Measurements from ENCODE around the gene PCDHB6.
"Not testable (repeated sequence)": the region's sequence is repeated elsewhere in the genome, so short reads cannot be mapped to it uniquely, and the experiment has no call there.

The PCDHB6 gene

DNA sequence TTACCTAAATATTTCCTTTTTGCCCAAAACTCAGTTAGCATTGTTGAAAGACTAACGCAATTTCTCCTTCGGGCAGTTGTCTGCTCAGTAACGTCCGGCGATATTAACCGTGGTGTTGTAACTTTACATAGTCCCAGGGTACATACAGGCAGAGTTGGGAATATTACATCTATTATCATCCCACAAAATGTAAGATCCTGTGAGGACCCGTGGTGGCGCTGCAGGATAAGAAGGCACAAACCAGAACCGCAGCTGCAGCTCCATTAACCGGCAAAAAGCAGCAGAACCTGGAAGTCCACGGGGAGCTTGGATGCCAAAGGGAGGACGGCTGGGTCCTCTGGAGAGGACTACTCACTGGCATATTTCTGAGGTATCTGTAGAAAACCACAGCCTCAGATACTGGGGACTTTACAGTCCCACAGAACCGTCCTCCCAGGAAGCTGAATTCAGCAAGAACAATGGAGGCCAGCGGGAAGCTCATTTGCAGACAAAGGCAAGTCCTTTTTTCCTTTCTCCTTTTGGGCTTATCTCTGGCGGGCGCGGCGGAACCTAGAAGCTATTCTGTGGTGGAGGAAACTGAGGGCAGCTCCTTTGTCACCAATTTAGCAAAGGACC lies 27.8 kb downstream of the PCDHB6 start, which contains the start of gene PCDHB8:
TSS of gene PCDHB8 (plus strand) at position 214 of the 615 bp plus-strand sequence. CDS start at position 459, 245 bp downstream.
- DNase-seq (ENCODE audit: low spot score); H3K9ac ChIP-seq (ENCODE audit: low read depth, low read length, poor library complexity); H3K4me1 ChIP-seq (ENCODE audit: control insufficient read depth in 2 of 2, insufficient read depth in 1 of 2, low read depth in 1 of 2, low read length in 2 of 2); H3K18ac ChIP-seq (ENCODE audit: low read length); H2BK120ac ChIP-seq (ENCODE audit: low read depth, low read length); H2BK15ac ChIP-seq (ENCODE audit: low read length); H4K91ac ChIP-seq (ENCODE audit: low read depth, low read length, poor library complexity); H2BK5ac ChIP-seq (ENCODE audit: low read length); H2BK12ac ChIP-seq (ENCODE audit: low read length); H2AK5ac ChIP-seq (ENCODE audit: low read depth, low read length); H3K27ac ChIP-seq (replicated peaks; ENCODE audit: low read length); H3K14ac ChIP-seq (ENCODE audit: low read length); H2AFZ ChIP-seq (ENCODE audit: low read length); H3K4ac ChIP-seq (ENCODE audit: low read length); H3K79me1 ChIP-seq (ENCODE audit: low read depth, low read length); H3K27me3 ChIP-seq (ENCODE audit: control insufficient read depth in 3 of 3, insufficient read depth in 3 of 3, low read depth in 1 of 3, low read length in 3 of 3); H3K23ac ChIP-seq (ENCODE audit: low read depth, low read length, poor library complexity); H3K36me3 ChIP-seq (replicated peaks in 1 of 2; ENCODE audit: control insufficient read depth in 2 of 2, insufficient read depth in 2 of 2, low read length in 2 of 2); H3K4me3 ChIP-seq (ENCODE audit: low read length in 2 of 2); H3K4me2 ChIP-seq (ENCODE audit: insufficient read depth, low read length, poor library complexity, severe bottlenecking); H4K8ac ChIP-seq (ENCODE audit: low read depth, low read length): not testable (repeated sequence)
- peaks cover 11 to 14% of the 10 kb centered on the region in 2 donors for H3K9me3 ChIP-seq (replicated peaks in 1 of 2; ENCODE audit: control insufficient read depth in 2 of 2, insufficient read depth in 1 of 2, low read depth in 1 of 2, low read length in 2 of 2)
- WGBS, 2 donors (ENCODE audit: extremely low coverage in 2 of 2, insufficient read length in 2 of 2, insufficient replicate concordance in 1 of 2) = no CpG with 5 or more reads among the region's 18 CpGs

- H3K36me3 ChIP-seq (replicated peaks in 1 of 2; ENCODE audit: control insufficient read depth in 2 of 2, insufficient read depth in 2 of 2, low read length in 2 of 2); H2BK12ac ChIP-seq (ENCODE audit: low read length); H3K14ac ChIP-seq (ENCODE audit: low read length); H3K18ac ChIP-seq (ENCODE audit: low read length); H3K9ac ChIP-seq (ENCODE audit: low read depth, low read length, poor library complexity); H3K27ac ChIP-seq (replicated peaks; ENCODE audit: low read length); H3K4me3 ChIP-seq (ENCODE audit: low read length in 2 of 2); H2AFZ ChIP-seq (ENCODE audit: low read length); H3K79me1 ChIP-seq (ENCODE audit: low read depth, low read length); H2AK5ac ChIP-seq (ENCODE audit: low read depth, low read length); H3K4ac ChIP-seq (ENCODE audit: low read length); H2BK120ac ChIP-seq (ENCODE audit: low read depth, low read length); H2BK15ac ChIP-seq (ENCODE audit: low read length); DNase-seq (ENCODE audit: low spot score); H4K8ac ChIP-seq (ENCODE audit: low read depth, low read length); H4K91ac ChIP-seq (ENCODE audit: low read depth, low read length, poor library complexity); H3K23ac ChIP-seq (ENCODE audit: low read depth, low read length, poor library complexity); H2BK5ac ChIP-seq (ENCODE audit: low read length); H3K4me1 ChIP-seq (ENCODE audit: control insufficient read depth in 2 of 2, insufficient read depth in 1 of 2, low read depth in 1 of 2, low read length in 2 of 2); H3K27me3 ChIP-seq (ENCODE audit: control insufficient read depth in 3 of 3, insufficient read depth in 3 of 3, low read depth in 1 of 3, low read length in 3 of 3); H3K4me2 ChIP-seq (ENCODE audit: insufficient read depth, low read length, poor library complexity, severe bottlenecking): not testable (repeated sequence)
- H3K9me3 ChIP-seq (replicated peaks in 1 of 2; ENCODE audit: control insufficient read depth in 2 of 2, insufficient read depth in 1 of 2, low read depth in 1 of 2, low read length in 2 of 2) = peaks cover 7 to 12% of the 10 kb centered on the region in 2 donors
- no CpG with 5 or more reads among the region's 39 CpGs for WGBS, 2 donors (ENCODE audit: extremely low coverage in 2 of 2, insufficient read length in 2 of 2, insufficient replicate concordance in 1 of 2)
Measured at GRCh38 chr5:141179371-141179770, 29.5 kb downstream of the PCDHB6 start.

- not testable (repeated sequence) for H3K79me1 ChIP-seq (ENCODE audit: low read depth, low read length); H3K27me3 ChIP-seq (ENCODE audit: control insufficient read depth in 3 of 3, insufficient read depth in 3 of 3, low read depth in 1 of 3, low read length in 3 of 3); H3K4ac ChIP-seq (ENCODE audit: low read length); H4K8ac ChIP-seq (ENCODE audit: low read depth, low read length); H3K4me3 ChIP-seq (ENCODE audit: low read length in 2 of 2); H4K91ac ChIP-seq (ENCODE audit: low read depth, low read length, poor library complexity); H3K18ac ChIP-seq (ENCODE audit: low read length); H2BK12ac ChIP-seq (ENCODE audit: low read length); H3K4me2 ChIP-seq (ENCODE audit: insufficient read depth, low read length, poor library complexity, severe bottlenecking); H2AK5ac ChIP-seq (ENCODE audit: low read depth, low read length); DNase-seq (ENCODE audit: low spot score); H3K36me3 ChIP-seq (replicated peaks in 1 of 2; ENCODE audit: control insufficient read depth in 2 of 2, insufficient read depth in 2 of 2, low read length in 2 of 2); H2AFZ ChIP-seq (ENCODE audit: low read length); H3K4me1 ChIP-seq (ENCODE audit: control insufficient read depth in 2 of 2, insufficient read depth in 1 of 2, low read depth in 1 of 2, low read length in 2 of 2); H2BK5ac ChIP-seq (ENCODE audit: low read length); H2BK120ac ChIP-seq (ENCODE audit: low read depth, low read length); H3K27ac ChIP-seq (replicated peaks; ENCODE audit: low read length); H2BK15ac ChIP-seq (ENCODE audit: low read length); H3K23ac ChIP-seq (ENCODE audit: low read depth, low read length, poor library complexity)
- peak overlapping the region; percentile 70 for H3K9ac ChIP-seq (ENCODE audit: low read depth, low read length, poor library complexity)
- WGBS, 2 donors (ENCODE audit: extremely low coverage in 2 of 2, insufficient read length in 2 of 2, insufficient replicate concordance in 1 of 2) = no CpG with 5 or more reads among the region's 32 CpGs
- H3K9me3 ChIP-seq (replicated peaks in 1 of 2; ENCODE audit: control insufficient read depth in 2 of 2, insufficient read depth in 1 of 2, low read depth in 1 of 2, low read length in 2 of 2) = peaks cover 7 to 16% of the 10 kb centered on the region in 2 donors
- H3K14ac ChIP-seq (ENCODE audit: low read length) = peak overlapping the region; percentile 8
Measured at GRCh38 chr5:141179876-141180275, 30.0 kb downstream of the PCDHB6 start.

DNA sequence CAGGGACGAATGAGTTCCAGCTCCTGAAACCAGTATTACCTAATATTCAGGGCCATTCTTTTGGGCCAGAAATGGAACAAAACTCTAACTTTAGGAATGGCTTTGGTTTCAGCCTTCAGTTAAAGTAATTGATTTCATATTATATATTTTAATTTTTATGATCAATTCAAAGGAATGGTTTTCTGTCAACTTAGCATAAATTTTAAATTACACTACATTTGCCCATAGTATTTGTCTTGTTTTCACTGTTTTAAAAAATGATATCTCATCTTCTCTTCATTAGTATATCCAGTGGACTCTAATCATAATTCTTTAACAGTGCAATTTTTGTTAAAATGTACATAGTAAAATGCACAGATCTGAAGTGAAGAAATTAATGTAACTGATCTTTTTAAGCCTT lies 30.5 kb downstream of the PCDHB6 start:
- Histone ChIP-seq H3K4me2 (ENCODE audit: insufficient read depth, low read length, poor library complexity, severe bottlenecking) (no peak overlapping the region), H2BK15ac (ENCODE audit: low read length) (no peak overlapping the region), H2BK120ac (ENCODE audit: low read depth, low read length) (no peak overlapping the region), H3K4me3 (ENCODE audit: low read length in 2 of 2) (no peak overlapping the region), H4K91ac (ENCODE audit: low read depth, low read length, poor library complexity) (no peak overlapping the region), H3K27ac (replicated peaks; ENCODE audit: low read length) (no peak overlapping the region), H3K9me3 (replicated peaks in 1 of 2; ENCODE audit: control insufficient read depth in 2 of 2, insufficient read depth in 1 of 2, low read depth in 1 of 2, low read length in 2 of 2) (peaks cover 7 to 19% of the 10 kb centered on the region in 2 donors), H3K23ac (ENCODE audit: low read depth, low read length, poor library complexity) (no peak overlapping the region), H4K8ac (ENCODE audit: low read depth, low read length) (no peak overlapping the region), H2AK5ac (ENCODE audit: low read depth, low read length) (no peak overlapping the region), H3K4me1 (ENCODE audit: control insufficient read depth in 2 of 2, insufficient read depth in 1 of 2, low read depth in 1 of 2, low read length in 2 of 2) (no peaks in the 10 kb centered on the region), H3K18ac (ENCODE audit: low read length) (no peak overlapping the region), H2BK12ac (ENCODE audit: low read length) (no peak overlapping the region), H3K9ac (ENCODE audit: low read depth, low read length, poor library complexity) (no peak overlapping the region), H3K27me3 (ENCODE audit: control insufficient read depth in 3 of 3, insufficient read depth in 3 of 3, low read depth in 1 of 3, low read length in 3 of 3) (no peaks in the 10 kb centered on the region), H2AFZ (ENCODE audit: low read length) (no peak overlapping the region), H3K36me3 (replicated peaks in 1 of 2; ENCODE audit: control insufficient read depth in 2 of 2, insufficient read depth in 2 of 2, low read length in 2 of 2) (no peaks in the 10 kb centered on the region), H3K14ac (ENCODE audit: low read length) (no peak overlapping the region), H3K4ac (ENCODE audit: low read length) (no peak overlapping the region), H2BK5ac (ENCODE audit: low read length) (no peak overlapping the region), H3K79me1 (ENCODE audit: low read depth, low read length) (peaks cover 2% of the 10 kb centered on the region)
- no CpG with 5 or more reads among the region's 1 CpG for WGBS, 2 donors (ENCODE audit: extremely low coverage in 2 of 2, insufficient read length in 2 of 2, insufficient replicate concordance in 1 of 2)
- DNase-seq (ENCODE audit: low spot score) = no peak

All from neuronal stem cell (in vitro differentiated cells).